OCI-LY7 (cell line): ENCODE results near the gene RTN4. TPM values are rescaled to one million over a fixed set of nuclear protein-coding genes. Genes with fewer than 3 reads are reported as not detected.

Experiments
- BruUV-seq: library from RNA; stranded (reverse); fragments of 400-500 nt; replicated peaks from 2 replicates; lab custom pipeline; 2021; lab: Mats Ljungman, UMichigan
- CTCF ChIA-PET: fragments of 300-600 bp; sonication (Branson Sonifier 250); formaldehyde crosslinking; loops from one replicate; lab custom pipeline; 2022; ENCODE audit warnings: antibody characterized with exemption; ENCODE audit not compliant: unreplicated experiment; lab: Charles Lee
- POLR2A ChIA-PET: fragments of 300-600 bp; sonication (Branson Sonifier 250); formaldehyde crosslinking; loops from one replicate; lab custom pipeline; 2022; ENCODE audit warnings: antibody characterized with exemption; lab: Charles Lee
- DNase-seq: peaks from one replicate; pipeline ENCODE4 v3.0.0-alpha.2; 2015; ENCODE audit warnings: low spot score
- H2AFZ ChIP-seq: fragments of 200-600 bp; sonication (generic), shearing (Covaris generic); 2 replicates; pipeline ENCODE4 v1.6.1; 2014; ENCODE audit warnings: mild to moderate bottlenecking, antibody characterized with exemption, low read length, moderate library complexity
- H3K27ac ChIP-seq: fragments of 200-600 bp; sonication (generic); 2 replicates; pipeline ENCODE4 v1.5.1; 2014; ENCODE audit warnings: mixed run types, low read depth, mild to moderate bottlenecking, moderate library complexity, low read length, inconsistent platforms; ENCODE audit not compliant: poor library complexity, severe bottlenecking
- H3K36me3 ChIP-seq: fragments of 200-600 bp; sonication (generic); 2 replicates; pipeline ENCODE4 v1.6.1; 2014; ENCODE audit warnings: mild to moderate bottlenecking, antibody characterized with exemption, low read length, moderate library complexity, mixed read lengths; ENCODE audit not compliant: insufficient read depth
- H3K4me1 ChIP-seq: fragments of 200-600 bp; sonication (generic); 2 replicates; pipeline ENCODE4 v1.5.1; 2014; ENCODE audit warnings: mild to moderate bottlenecking, low read length; ENCODE audit not compliant: insufficient read depth, poor library complexity, severe bottlenecking
- H3K4me2 ChIP-seq: fragments of 200-600 bp; sonication (generic); 2 replicates; pipeline ENCODE4 v1.6.1; 2014; ENCODE audit warnings: mild to moderate bottlenecking, low read length
- H3K4me3 ChIP-seq: fragments of 200-600 bp; sonication (generic); 2 replicates; pipeline ENCODE4 v1.5.1; 2014; ENCODE audit warnings: mild to moderate bottlenecking, low read depth, low read length; ENCODE audit not compliant: poor library complexity, severe bottlenecking
- H3K79me2 ChIP-seq: fragments of 200-600 bp; sonication (generic); 2 replicates; pipeline ENCODE4 v1.6.1; 2016; ENCODE audit warnings: low read depth, mild to moderate bottlenecking, low read length, moderate library complexity, mixed read lengths; ENCODE audit not compliant: insufficient read depth
- H3K9me2 ChIP-seq: fragments of 200-600 bp; sonication (generic); 2 replicates; pipeline ENCODE4 v1.6.1; 2016; ENCODE audit warnings: mild to moderate bottlenecking, low read length, mixed read lengths; ENCODE audit not compliant: insufficient read depth
- H3K9me3 ChIP-seq: fragments of 200-600 bp; sonication (generic); 2 replicates; pipeline ENCODE4 v1.6.1; 2014; ENCODE audit warnings: mild to moderate bottlenecking, mixed run types, low read length, mixed read lengths
- H4K20me1 ChIP-seq: fragments of 200-600 bp; sonication (generic); 2 replicates; pipeline ENCODE4 v1.6.1; 2014; ENCODE audit warnings: mild to moderate bottlenecking, antibody characterized with exemption, low read length, moderate library complexity, mixed read lengths; ENCODE audit not compliant: insufficient read depth
- CTCF ChIP-seq: fragments of 200-600 bp; sonication (generic); conservative IDR thresholded peaks from 2 replicates; pipeline ENCODE4 v1.5.1; 2014; ENCODE audit warnings: mild to moderate bottlenecking, antibody characterized with exemption, low read length, moderate library complexity, mixed read lengths
- EZH2phosphoT487 ChIP-seq: fragments of 200-600 bp; sonication (generic); IDR thresholded peaks from 2 replicates; pipeline ENCODE4 v1.6.1; 2018; ENCODE audit warnings: low read depth, borderline replicate concordance, mild to moderate bottlenecking, mixed run types, antibody characterized with exemption, low read length, moderate library complexity, mixed read lengths
- intact Hi-C: fragments of 100-400 bp; cut with micrococcal nuclease; formaldehyde crosslinking; loops from one replicate; pipeline ENCODE4 v1.10.0; 2022; ENCODE audit not compliant: unreplicated experiment
- total RNA-seq, 2 experiments: library from RNA; depleted of rRNA in 1 of 2; stranded (reverse); fragments of >200 nt in 1 of 2; shearing (Covaris generic) in 1 of 2; gene quantifications; 2 replicates each; pipeline ENCODE4 v1.2.3, GENCODE V29; 2014 to 2022

Gene RTN4
- total RNA-seq, 2 experiments from 2014 or later, result 36.5 to 75.2 TPM

GRCh38 chr2:55084641-55085040 is 34.4 kb upstream of the RTN4 start:
- no peaks in the 10 kb centered on the region for H3K79me2 ChIP-seq
- ChIA-PET POLR2A (interaction anchor here (0.5 to 1.6 kb wide), 4 partner anchors 13 to 171 kb away, joined by 3 read pairs; no protein-coding TSS in a partner anchor), CTCF (no interaction called here)
- H3K9me3 ChIP-seq, result 0 out of 2 replicates have a peak, but pooled peaks cover 5% of the 10 kb centered on the region
- no peak for DNase-seq
- intact Hi-C loops, result no loop called here
- H3K4me1 ChIP-seq, result no peaks in the 10 kb centered on the region
- no TSS peak for BruUV-seq
- H3K36me3 ChIP-seq, result no peaks in the 10 kb centered on the region
- TF ChIP-seq EZH2phosphoT487, result no peak
- no peak for TF ChIP-seq CTCF
- no peak overlapping the region for H3K4me3 ChIP-seq
- H3K4me2 ChIP-seq, result no peak overlapping the region
- H3K9me2 ChIP-seq, result no peaks in the 10 kb centered on the region
- H4K20me1 ChIP-seq, result no peaks in the 10 kb centered on the region
- H3K27ac ChIP-seq, result no peak overlapping the region
- no peak overlapping the region for H2AFZ ChIP-seq

- H3K4me3 ChIP-seq, result no peak overlapping the region
- no peaks in the 10 kb centered on the region for H3K36me3 ChIP-seq
- DNase-seq, result no peak
- BruUV-seq, result no TSS peak
- no peak overlapping the region for H3K4me2 ChIP-seq
- H3K9me2 ChIP-seq, result no peaks in the 10 kb centered on the region
- H3K27ac ChIP-seq, result no peak overlapping the region
- H3K79me2 ChIP-seq, result no peaks in the 10 kb centered on the region
- POLR2A ChIA-PET, result no interaction called here
- H3K4me1 ChIP-seq, result no peaks in the 10 kb centered on the region
- TF ChIP-seq CTCF, result peak; percentile 54
- no peak for TF ChIP-seq EZH2phosphoT487
- 0 out of 2 replicates have a peak, but pooled peaks cover 5% of the 10 kb centered on the region for H3K9me3 ChIP-seq
- intact Hi-C loops, result no loop called here
- no peaks in the 10 kb centered on the region for H4K20me1 ChIP-seq
- no peak overlapping the region for H2AFZ ChIP-seq
- CTCF ChIA-PET, result no interaction called here
Measured at GRCh38 chr2:55080204-55080738, 30.0 kb upstream of the RTN4 start.

- intact Hi-C loops, result no loop called here
- H3K9me3 ChIP-seq, result 0 out of 2 replicates have a peak, but pooled peaks cover 5% of the 10 kb centered on the region
- H3K4me2 ChIP-seq, result no peak overlapping the region
- no peaks in the 10 kb centered on the region for H3K9me2 ChIP-seq
- TF ChIP-seq CTCF (no peak), EZH2phosphoT487 (no peak)
- no peaks in the 10 kb centered on the region for H3K4me1 ChIP-seq
- H3K36me3 ChIP-seq, result no peaks in the 10 kb centered on the region
- no peaks in the 10 kb centered on the region for H3K79me2 ChIP-seq
- POLR2A ChIA-PET, result no interaction called here
- no peak overlapping the region for H3K27ac ChIP-seq
- CTCF ChIA-PET, result no interaction called here
- no peak for DNase-seq
- no peak overlapping the region for H2AFZ ChIP-seq
- BruUV-seq, result no TSS peak
- no peaks in the 10 kb centered on the region for H4K20me1 ChIP-seq
- no peak overlapping the region for H3K4me3 ChIP-seq
Measured at GRCh38 chr2:55078956-55079355, 28.7 kb upstream of the RTN4 start.
